OCI-LY1 (cell line): ENCODE measurements around the gene CXCL12.

Source experiments
- H2AFZ ChIP-seq: fragments of 200-600 bp; sonication (generic), shearing (Covaris generic); 2 replicates; pipeline ENCODE4 v1.6.0; 2014; ENCODE audit warnings: antibody characterized with exemption, mild to moderate bottlenecking, low read length
- H3F3A ChIP-seq: fragments of 200-600 bp; sonication (generic), shearing (Covaris generic); 2 replicates; pipeline ENCODE4 v1.6.0; 2014; ENCODE audit warnings: mild to moderate bottlenecking, antibody characterized with exemption, low read length, moderate library complexity; ENCODE audit not compliant: insufficient read depth
- H3K27ac ChIP-seq: fragments of 200-600 bp; sonication (generic); 2 replicates; pipeline ENCODE4 v1.5.1; 2014; ENCODE audit warnings: low read length, mixed run types, mild to moderate bottlenecking, low read depth; ENCODE audit not compliant: poor library complexity, severe bottlenecking
- H3K27me3 ChIP-seq: fragments of 200-600 bp; sonication (generic); 2 replicates; pipeline ENCODE4 v1.6.0; 2014; ENCODE audit warnings: antibody characterized with exemption, mild to moderate bottlenecking, low read length, moderate library complexity; ENCODE audit not compliant: insufficient read depth
- H3K36me3 ChIP-seq: fragments of 200-600 bp; sonication (generic); 2 replicates; pipeline ENCODE4 v1.6.1; 2014; ENCODE audit warnings: mild to moderate bottlenecking, antibody characterized with exemption, low read length, moderate library complexity, mixed read lengths; ENCODE audit not compliant: insufficient read depth
- H3K4me1 ChIP-seq: fragments of 200-600 bp; sonication (generic); 2 replicates; pipeline ENCODE4 v1.5.1; 2014; ENCODE audit warnings: mild to moderate bottlenecking, low read length, moderate library complexity; ENCODE audit not compliant: insufficient read depth, severe bottlenecking
- H3K4me2 ChIP-seq: fragments of 200-600 bp; sonication (generic), shearing (Covaris generic); 2 replicates; pipeline ENCODE4 v1.6.1; 2014; ENCODE audit warnings: low read length
- H3K4me3 ChIP-seq: fragments of 200-600 bp; sonication (generic); 2 replicates; pipeline ENCODE4 v1.5.1; 2014; ENCODE audit warnings: low read length, low read depth, mild to moderate bottlenecking, mixed read lengths; ENCODE audit not compliant: poor library complexity, severe bottlenecking
- H3K79me2 ChIP-seq: fragments of 200-600 bp; shearing (Covaris generic); 2 replicates; pipeline ENCODE4 v1.6.1; 2016; ENCODE audit warnings: mixed run types, low read length, mixed read lengths; ENCODE audit not compliant: insufficient read depth
- H3K9ac ChIP-seq: fragments of 200-600 bp; sonication (generic), shearing (Covaris generic); 2 replicates; pipeline ENCODE4 v1.6.1; 2014; ENCODE audit warnings: mild to moderate bottlenecking, low read length, mixed read lengths
- H3K9me2 ChIP-seq: fragments of 200-600 bp; sonication (generic), shearing (Covaris generic); 2 replicates; pipeline ENCODE4 v1.6.1; 2014; ENCODE audit warnings: low read depth, mild to moderate bottlenecking, low read length, mixed read lengths
- H3K9me3 ChIP-seq: fragments of 200-600 bp; shearing (Covaris generic); 2 replicates; pipeline ENCODE4 v1.6.1; 2014; ENCODE audit warnings: low read length, mixed read lengths
- H4K20me1 ChIP-seq: fragments of 200-600 bp; sonication (generic), shearing (Covaris generic); 2 replicates; pipeline ENCODE4 v1.6.0; 2016; ENCODE audit warnings: mild to moderate bottlenecking, low read length; ENCODE audit not compliant: insufficient read depth
- CTCF ChIP-seq: fragments of 200-600 bp; sonication (generic), shearing (Covaris generic); IDR thresholded peaks from 2 replicates; pipeline ENCODE4 v1.5.1; 2017; ENCODE audit warnings: mild to moderate bottlenecking, antibody characterized with exemption, low read length, moderate library complexity, mixed read lengths
- EZH2 ChIP-seq: fragments of 200-600 bp; sonication (generic), shearing (Covaris generic); IDR thresholded peaks from 2 replicates; pipeline ENCODE4 v1.8.0; 2017; ENCODE audit warnings: borderline replicate concordance, mixed run types, mild to moderate bottlenecking, antibody characterized with exemption, low read length, moderate library complexity, mixed read lengths

Gene CXCL12

DNA sequence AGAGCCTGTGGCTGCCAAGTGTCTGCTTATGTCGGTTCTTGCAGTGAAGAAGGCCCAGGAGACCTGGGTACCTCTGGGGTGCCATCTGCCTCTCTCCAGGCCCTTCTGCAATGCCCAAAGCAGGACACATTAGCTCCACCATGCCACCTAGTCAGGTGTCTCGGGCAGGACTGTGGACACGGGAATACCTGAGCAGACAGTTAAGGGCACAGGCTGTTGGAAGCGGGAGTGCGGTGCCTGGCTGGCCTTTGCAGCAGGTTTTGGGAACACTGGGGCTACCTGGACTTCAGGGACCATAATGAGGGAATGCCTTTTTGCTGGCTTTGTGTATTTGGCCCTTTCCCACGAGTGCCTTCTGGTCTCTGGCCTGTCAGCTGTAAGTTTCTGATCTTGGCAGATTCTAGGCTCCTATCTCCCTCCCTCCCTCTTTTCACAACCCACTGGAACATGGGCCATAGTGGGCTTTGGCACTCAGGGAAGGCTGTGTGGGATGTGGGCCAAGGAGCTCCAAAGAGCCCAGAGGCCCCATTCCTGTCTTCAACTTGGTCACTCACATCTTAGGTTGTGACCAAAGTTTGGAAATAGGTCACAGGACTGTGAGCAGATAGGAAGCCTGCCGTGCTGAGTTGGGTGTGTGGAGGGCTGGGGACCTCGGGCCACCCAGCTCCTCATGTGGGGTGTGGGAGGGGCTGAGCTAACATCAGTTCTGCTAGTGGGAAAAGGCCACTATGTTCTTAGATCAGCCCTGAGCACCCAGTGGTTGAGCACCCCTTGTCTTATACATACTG, 41.5 kb upstream of the CXCL12 start:
- no peaks in the 10 kb centered on the region for H3K4me1 ChIP-seq
- no peaks in the 10 kb centered on the region for H3K27me3 ChIP-seq
- no peak overlapping the region for H3K4me2 ChIP-seq
- H3K4me3 ChIP-seq: no peak overlapping the region
- no peak overlapping the region for H2AFZ ChIP-seq
- H3F3A ChIP-seq: no peaks in the 10 kb centered on the region
- H3K9ac ChIP-seq: no peak overlapping the region
- H3K9me2 ChIP-seq: no peaks in the 10 kb centered on the region
- H3K79me2 ChIP-seq: no peaks in the 10 kb centered on the region
- H4K20me1 ChIP-seq: no peaks in the 10 kb centered on the region
- H3K27ac ChIP-seq: no peak overlapping the region
- no peak for TF ChIP-seq EZH2
- no peak for TF ChIP-seq CTCF
- no peaks in the 10 kb centered on the region for H3K36me3 ChIP-seq
- no peaks in the 10 kb centered on the region for H3K9me3 ChIP-seq

GRCh38 chr10:44425466-44425865, 40.6 kb upstream of the CXCL12 start:
- Histone ChIP-seq H3K9me2 (no peaks in the 10 kb centered on the region), H3F3A (no peaks in the 10 kb centered on the region), H3K27ac (no peak overlapping the region), H3K9ac (no peak overlapping the region), H3K4me2 (no peak overlapping the region), H3K4me1 (no peaks in the 10 kb centered on the region), H3K79me2 (no peaks in the 10 kb centered on the region), H3K36me3 (no peaks in the 10 kb centered on the region), H4K20me1 (no peaks in the 10 kb centered on the region), H3K27me3 (no peaks in the 10 kb centered on the region), H3K9me3 (no peaks in the 10 kb centered on the region), H3K4me3 (no peak overlapping the region), H2AFZ (no peak overlapping the region)
- TF ChIP-seq CTCF (no peak), EZH2 (no peak)

GRCh38 chr10:44424957-44425356, 40.1 kb upstream of the CXCL12 start:
- no peaks in the 10 kb centered on the region for H3K79me2 ChIP-seq
- no peaks in the 10 kb centered on the region for H3K4me1 ChIP-seq
- no peaks in the 10 kb centered on the region for H3K9me3 ChIP-seq
- H3K27ac ChIP-seq: no peak overlapping the region
- no peaks in the 10 kb centered on the region for H3K36me3 ChIP-seq
- H3F3A ChIP-seq: no peaks in the 10 kb centered on the region
- H4K20me1 ChIP-seq: no peaks in the 10 kb centered on the region
- no peak overlapping the region for H2AFZ ChIP-seq
- no peak overlapping the region for H3K4me3 ChIP-seq
- H3K9me2 ChIP-seq: no peaks in the 10 kb centered on the region
- no peaks in the 10 kb centered on the region for H3K27me3 ChIP-seq
- TF ChIP-seq CTCF (no peak), EZH2 (no peak)
- H3K9ac ChIP-seq: no peak overlapping the region
- no peak overlapping the region for H3K4me2 ChIP-seq
